Activated naive CD4-positive, alpha-beta T cell treated with anti-CD3 and anti-CD28 coated beads, Interleukin-2, amount 10 ng/mL, durations not matched to agents 7 days and 5 days (primary cell): ENCODE results near the gene MT1B.
A peak's percentile ranks its signal among the peaks of the same experiment; 100 is the strongest.

ENCODE experiments used
- CTCF ChIA-PET: fragments of 350-600 bp; sonication (Branson Sonifier 250); formaldehyde crosslinking; loops from one replicate; lab custom pipeline; 2021; ENCODE audit warnings: antibody characterized with exemption; lab: Charles Lee
- DNase-seq: peaks from one replicate; pipeline ENCODE4 v3.0.0-alpha.2; 2020
- H3K27ac Mint-ChIP-seq: one replicate; pipeline ENCODE4 v1.8.0; 2021; ENCODE audit warnings: mild to moderate bottlenecking, moderate library complexity, mixed read lengths
- H3K27me3 Mint-ChIP-seq: one replicate; pipeline ENCODE4 v1.8.0; 2021; ENCODE audit warnings: mild to moderate bottlenecking, mixed read lengths
- H3K36me3 Mint-ChIP-seq: one replicate; pipeline ENCODE4 v1.8.0; 2021; ENCODE audit warnings: mixed read lengths
- H3K4me1 Mint-ChIP-seq: one replicate; pipeline ENCODE4 v1.8.0; 2021; ENCODE audit warnings: mixed read lengths
- H3K4me3 Mint-ChIP-seq: one replicate; pipeline ENCODE4 v1.8.0; 2021; ENCODE audit warnings: mild to moderate bottlenecking, moderate library complexity, mixed read lengths
- H3K9me3 Mint-ChIP-seq: one replicate; pipeline ENCODE4 v1.8.0; 2021; ENCODE audit warnings: mixed read lengths

The MT1B gene

DNA sequence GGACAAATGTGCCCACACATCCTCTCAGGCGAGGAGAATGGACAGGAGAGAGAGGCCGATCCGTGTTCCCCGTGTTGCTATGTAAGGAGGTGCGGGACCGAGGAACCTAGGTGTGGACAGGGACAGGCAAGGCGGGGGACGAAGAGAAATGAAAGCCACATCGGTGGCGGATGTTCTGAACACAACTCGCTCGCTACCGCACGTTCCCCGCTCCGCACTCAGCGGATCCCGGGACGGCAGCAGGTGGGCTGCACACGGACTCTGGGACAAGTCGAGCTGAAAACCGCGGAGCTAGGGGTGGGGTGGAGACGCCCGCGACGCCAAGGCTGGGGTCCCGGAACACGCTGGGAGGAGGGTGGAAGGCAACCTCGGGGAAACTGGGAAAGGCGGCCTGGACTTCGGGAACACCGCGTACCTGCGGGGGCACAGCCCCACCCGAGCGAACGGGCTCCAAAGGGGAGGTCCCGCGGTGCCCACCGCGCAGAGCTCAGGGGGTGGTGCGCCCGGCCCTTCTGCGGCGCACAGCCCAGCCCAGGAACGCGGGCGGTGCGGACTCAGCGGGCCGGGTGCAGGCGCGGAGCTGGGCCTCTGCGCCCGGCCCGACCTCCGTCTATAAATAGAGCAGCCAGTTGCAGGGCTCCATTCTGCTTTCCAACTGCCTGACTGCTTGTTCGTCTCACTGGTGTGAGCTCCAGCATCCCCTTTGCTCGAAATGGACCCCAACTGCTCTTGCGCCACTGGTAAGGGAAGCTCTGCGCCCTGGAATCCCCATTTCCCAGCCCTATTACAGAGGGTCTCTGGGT, 26.3 kb upstream of the MT1B start, which contains the start of gene MT1E:
Gene MT1E, plus strand, starts transcription at position 642 of the 803 bp plus-strand sequence. Its CDS starts 71 bp downstream, at position 713.
- H3K27me3 Mint-ChIP-seq = peaks cover 80% of the 10 kb centered on the region
- H3K4me3 Mint-ChIP-seq = peak within 1 kb of the TSS; percentile 79
- peak; percentile 67 for DNase-seq
- H3K4me1 Mint-ChIP-seq = peaks cover 22% of the 10 kb centered on the region
- H3K36me3 Mint-ChIP-seq = peaks cover 2% of the 10 kb centered on the region
- CTCF ChIA-PET = interaction anchor here (1.3 kb wide), 1 partner anchor 19 kb away, joined by 4 read pairs; no protein-coding TSS in a partner anchor
- peak within 1 kb of the TSS; percentile 84 for H3K27ac Mint-ChIP-seq
- H3K9me3 Mint-ChIP-seq = no peaks in the 10 kb centered on the region

DNA sequence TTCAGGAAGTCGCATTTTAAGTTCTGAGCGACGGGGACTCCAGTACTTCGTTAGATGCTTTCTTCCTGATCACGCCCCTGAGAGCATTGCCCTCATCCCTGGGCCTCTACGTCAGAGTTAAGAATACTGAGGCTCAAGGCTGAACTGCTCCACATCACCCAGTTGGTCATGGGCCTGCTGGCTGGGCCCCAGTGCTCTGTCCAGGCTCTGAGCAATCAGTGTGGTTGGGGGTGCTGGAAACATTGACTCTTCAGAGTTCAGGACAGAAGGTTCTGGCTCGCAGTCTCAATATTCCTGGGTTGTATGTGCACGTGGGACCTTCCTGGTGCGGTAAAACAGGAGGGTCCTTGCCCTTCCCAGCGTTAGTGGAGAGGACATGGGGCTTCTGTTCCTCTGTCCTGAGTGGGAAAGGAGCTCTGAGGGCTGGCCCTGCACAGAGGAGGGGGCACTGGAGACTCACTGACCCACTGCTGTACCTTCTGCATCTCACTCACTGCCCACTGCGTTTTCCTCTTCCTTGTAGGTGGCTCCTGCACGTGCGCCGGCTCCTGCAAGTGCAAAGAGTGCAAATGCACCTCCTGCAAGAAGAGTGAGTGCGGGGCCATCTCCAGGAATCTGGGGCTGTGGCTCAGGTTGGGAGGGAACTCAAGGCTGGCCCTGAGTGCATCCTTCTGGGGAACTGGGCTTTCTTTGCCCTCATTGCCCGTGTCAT, 25.6 kb upstream of the MT1B start:
- Mint-ChIP-seq H3K9me3 (no peaks in the 10 kb centered on the region), H3K27me3 (peaks cover 83% of the 10 kb centered on the region)

DNA sequence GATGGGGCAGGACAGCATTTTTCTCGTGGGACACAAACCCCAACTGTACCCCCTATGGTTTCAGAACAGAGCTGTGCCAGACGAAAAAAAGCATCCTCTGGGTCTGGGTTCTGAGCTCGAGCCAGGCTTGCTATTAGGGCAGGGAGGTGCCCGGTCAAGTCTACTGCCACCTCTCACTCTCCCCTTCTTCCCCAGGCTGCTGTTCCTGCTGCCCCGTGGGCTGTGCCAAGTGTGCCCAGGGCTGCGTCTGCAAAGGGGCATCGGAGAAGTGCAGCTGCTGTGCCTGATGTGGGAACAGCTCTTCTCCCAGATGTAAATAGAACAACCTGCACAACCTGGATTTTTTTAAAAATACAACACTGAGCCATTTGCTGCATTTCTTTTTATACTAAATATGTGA, 25.0 kb upstream of the MT1B start:
- H3K9me3 Mint-ChIP-seq = no peaks in the 10 kb centered on the region
- no peak overlapping the region for H3K27ac Mint-ChIP-seq
- peaks cover 2% of the 10 kb centered on the region for H3K36me3 Mint-ChIP-seq
- H3K4me1 Mint-ChIP-seq = peaks cover 24% of the 10 kb centered on the region
- H3K27me3 Mint-ChIP-seq = peaks cover 83% of the 10 kb centered on the region
- CTCF ChIA-PET = interaction anchor here (1.3 kb wide), 1 partner anchor 18 kb away, joined by 4 read pairs; no protein-coding TSS in a partner anchor
- H3K4me3 Mint-ChIP-seq = peak overlapping the region; percentile 79
- DNase-seq = no peak

More for the DNA sequence above, 25.6 kb upstream of the MT1B start:
- Mint-ChIP-seq H3K4me1 (peaks cover 22% of the 10 kb centered on the region), H3K36me3 (peaks cover 2% of the 10 kb centered on the region), H3K4me3 (peak overlapping the region; percentile 79), H3K27ac (peak overlapping the region; percentile 62)
- DNase-seq = no peak
- CTCF ChIA-PET = interaction anchor here (1.3 kb wide), 1 partner anchor 18 kb away, joined by 4 read pairs; no protein-coding TSS in a partner anchor

DNA sequence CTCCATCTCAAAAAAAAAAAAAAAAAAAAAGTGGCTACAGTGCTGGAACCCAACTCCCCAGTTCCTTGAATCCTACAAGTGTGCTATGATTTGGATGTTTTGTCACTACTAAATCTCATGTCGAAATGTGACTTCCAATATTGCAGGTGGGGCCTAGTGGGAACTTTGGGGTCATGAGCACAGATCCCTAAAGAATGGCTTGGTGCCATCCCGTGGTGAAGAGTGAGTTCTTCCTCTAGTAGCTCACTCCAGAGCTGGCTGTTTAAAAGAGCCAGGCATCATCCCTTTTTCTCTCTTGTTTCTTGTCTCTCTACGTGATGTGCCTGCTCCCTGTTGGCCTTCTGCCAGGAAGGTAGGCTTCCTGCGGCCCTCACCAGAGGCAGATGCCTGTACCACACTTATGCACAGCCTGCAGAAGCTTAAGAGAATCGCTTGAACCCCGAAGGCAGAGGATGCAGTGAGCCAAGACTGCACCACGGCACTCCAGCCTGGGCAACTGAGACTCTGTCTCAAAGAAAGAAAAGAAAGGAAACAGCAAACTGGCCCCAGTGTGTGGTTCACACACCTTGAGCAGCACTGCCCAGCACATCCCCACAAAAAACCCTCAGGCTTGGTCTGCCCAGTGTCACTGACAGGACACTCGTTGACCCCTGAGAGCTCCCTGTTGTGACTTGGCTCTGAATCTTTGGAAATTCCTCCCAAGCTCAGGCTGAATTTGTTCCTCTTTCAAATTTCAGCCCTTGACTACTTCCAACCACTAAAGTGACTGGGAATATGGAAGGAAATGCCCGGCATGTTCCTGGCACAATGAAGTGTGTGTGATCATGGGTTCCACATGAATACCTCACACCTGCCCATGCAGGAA, 23.0 kb upstream of the MT1B start:
- CTCF ChIA-PET = no interaction called here
- no peaks in the 10 kb centered on the region for H3K9me3 Mint-ChIP-seq
- peaks cover 32% of the 10 kb centered on the region for H3K4me1 Mint-ChIP-seq
- H3K27me3 Mint-ChIP-seq = peaks cover 90% of the 10 kb centered on the region
- DNase-seq = no peak
- peak overlapping the region; percentile 3 for H3K27ac Mint-ChIP-seq
- peaks cover 2% of the 10 kb centered on the region for H3K36me3 Mint-ChIP-seq
- H3K4me3 Mint-ChIP-seq = no peak overlapping the region

DNA sequence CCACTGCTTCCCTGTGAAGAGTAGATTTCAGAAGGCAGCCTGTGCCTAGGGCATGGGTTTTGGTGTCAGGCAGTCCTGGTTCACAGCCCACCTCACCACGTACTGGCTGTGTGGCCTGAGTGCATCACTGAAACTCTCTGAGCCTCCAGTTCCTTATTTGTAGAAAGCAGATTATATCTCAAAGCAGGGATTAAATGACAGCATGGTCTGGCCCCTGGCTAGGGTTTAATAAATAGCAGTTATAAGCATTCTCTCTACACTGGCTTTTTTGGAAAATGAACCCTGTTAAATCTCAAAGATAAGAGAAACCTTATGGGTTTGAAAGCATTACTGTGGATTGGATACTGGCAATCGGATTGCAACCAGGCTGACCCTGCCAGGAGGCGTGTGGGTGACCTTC, 22.2 kb upstream of the MT1B start:
- CTCF ChIA-PET = interaction anchor here (2.2 to 2.3 kb wide), 2 partner anchors 13 to 23 kb away, joined by 4 to 12 read pairs; no protein-coding TSS in a partner anchor
- H3K4me1 Mint-ChIP-seq = peaks cover 30% of the 10 kb centered on the region

DNA sequence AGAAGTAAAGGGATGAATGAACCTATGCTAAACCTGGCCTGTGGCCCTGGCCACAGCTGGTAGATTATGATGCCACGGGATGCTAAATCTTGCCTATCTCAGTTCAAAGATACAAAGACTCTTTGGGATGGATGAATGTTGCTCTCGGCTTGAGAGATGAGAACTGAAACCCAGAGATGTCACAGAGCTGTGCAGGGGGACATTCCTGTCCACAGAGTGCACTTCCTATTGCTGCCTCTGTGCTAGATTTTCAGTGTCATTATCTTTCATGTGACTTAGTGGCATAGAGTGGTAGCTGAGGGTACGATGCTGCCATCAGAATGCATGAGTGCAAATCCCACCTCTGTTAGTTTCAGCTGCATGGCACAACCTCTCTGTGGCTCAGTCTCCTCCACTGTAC, 21.6 kb upstream of the MT1B start:
- Mint-ChIP-seq H3K4me3 (no peak overlapping the region), H3K4me1 (peaks cover 32% of the 10 kb centered on the region), H3K36me3 (no peaks in the 10 kb centered on the region), H3K27ac (no peak overlapping the region), H3K9me3 (no peaks in the 10 kb centered on the region), H3K27me3 (peaks cover 93% of the 10 kb centered on the region)
- CTCF ChIA-PET = interaction anchor here (0.9 to 2.3 kb wide), 3 partner anchors 12 to 73 kb away, joined by 3 to 12 read pairs (median 4); no protein-coding TSS in a partner anchor
- no peak for DNase-seq

More for the DNA sequence above, 22.2 kb upstream of the MT1B start:
- Mint-ChIP-seq H3K27ac (no peak overlapping the region), H3K4me3 (no peak overlapping the region), H3K9me3 (no peaks in the 10 kb centered on the region), H3K36me3 (no peaks in the 10 kb centered on the region), H3K27me3 (peaks cover 93% of the 10 kb centered on the region)
- no peak for DNase-seq

DNA sequence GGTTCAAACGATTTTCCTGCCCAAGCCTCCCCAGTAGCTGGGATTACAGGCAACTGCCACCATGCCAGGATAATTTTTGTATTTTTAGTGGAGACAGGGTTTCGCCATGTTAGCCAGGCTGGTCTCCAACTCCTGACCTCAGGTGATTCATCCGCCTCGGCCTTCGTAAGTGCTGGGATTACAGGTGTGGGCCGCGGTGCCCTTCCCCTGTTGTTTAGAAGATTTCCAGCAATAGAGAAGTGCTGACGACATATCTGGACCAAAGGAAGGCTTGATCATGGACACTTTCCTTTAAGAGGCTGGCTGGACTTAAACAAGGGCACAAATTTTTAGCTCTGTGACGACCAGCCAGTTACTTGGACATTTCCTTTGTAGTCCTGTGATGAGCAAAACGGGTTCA, 20.5 kb upstream of the MT1B start:
- Mint-ChIP-seq H3K4me3 (no peak overlapping the region), H3K27me3 (peaks cover 93% of the 10 kb centered on the region), H3K4me1 (peaks cover 31% of the 10 kb centered on the region), H3K27ac (no peak overlapping the region), H3K9me3 (no peaks in the 10 kb centered on the region), H3K36me3 (no peaks in the 10 kb centered on the region)
- DNase-seq = no peak
- CTCF ChIA-PET = interaction anchor here (2.2 to 2.3 kb wide), 2 partner anchors 11 to 25 kb away, joined by 4 to 12 read pairs; no protein-coding TSS in a partner anchor

DNA sequence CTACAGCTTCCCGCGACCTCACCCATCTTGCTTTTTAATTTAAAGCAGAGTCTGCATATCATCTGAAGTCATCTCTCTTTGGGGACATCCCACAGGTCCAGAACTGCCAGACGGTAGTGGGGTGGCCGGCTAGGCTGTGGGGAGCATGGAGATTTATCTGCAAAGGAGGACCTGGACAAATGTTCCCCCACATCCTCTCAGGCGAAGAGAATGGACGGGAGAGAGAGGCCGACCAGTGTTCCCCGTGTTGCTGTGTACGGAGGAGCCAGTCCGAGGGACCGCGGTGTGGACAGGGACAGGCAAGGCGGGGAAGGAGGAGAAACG, 19.9 kb upstream of the MT1B start:
- peaks cover 93% of the 10 kb centered on the region for H3K27me3 Mint-ChIP-seq
- H3K9me3 Mint-ChIP-seq = no peaks in the 10 kb centered on the region
- DNase-seq = no peak
- H3K4me3 Mint-ChIP-seq = peak overlapping the region; percentile 39
- H3K27ac Mint-ChIP-seq = no peak overlapping the region
- no peaks in the 10 kb centered on the region for H3K36me3 Mint-ChIP-seq
- CTCF ChIA-PET = interaction anchor here (2.2 to 2.3 kb wide), 2 partner anchors 11 to 25 kb away, joined by 4 to 12 read pairs; no protein-coding TSS in a partner anchor
- peaks cover 32% of the 10 kb centered on the region for H3K4me1 Mint-ChIP-seq

DNA sequence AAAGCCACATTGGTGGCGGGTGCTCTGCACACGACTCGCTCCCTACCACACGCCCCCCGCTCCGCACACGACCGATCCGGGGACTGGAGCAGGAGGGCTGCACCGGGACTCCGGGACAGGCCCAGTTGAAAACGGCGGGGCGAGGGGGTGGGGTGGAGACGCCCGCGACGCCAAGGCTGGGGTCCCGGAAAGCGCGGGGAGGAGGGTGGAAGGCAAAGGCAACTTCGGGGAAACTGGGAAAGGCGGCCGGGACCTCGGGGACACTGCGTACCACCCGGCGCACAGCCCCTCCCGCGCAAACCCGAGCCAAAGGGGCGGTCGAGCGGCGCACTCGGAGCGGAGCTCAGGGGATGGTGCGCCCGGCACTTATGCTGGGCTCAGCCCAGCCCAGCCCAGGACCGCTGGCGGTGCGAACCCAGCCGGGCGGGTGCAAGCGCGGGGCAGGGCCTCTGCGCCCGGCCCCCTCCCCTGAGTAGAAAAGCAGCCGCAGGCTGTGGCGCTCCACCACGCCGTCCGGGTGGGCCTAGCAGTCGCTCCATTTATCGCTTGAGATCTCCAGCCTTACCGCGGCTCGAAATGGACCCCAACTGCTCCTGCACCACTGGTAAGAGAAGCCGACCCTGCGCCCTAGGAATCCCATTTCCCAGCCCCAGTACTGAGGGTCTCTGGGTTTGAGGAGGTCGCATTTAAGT, 19.4 kb upstream of the MT1B start, which contains the start of gene MT1M:
Gene MT1M, plus strand, starts transcription at position 504 of the 692 bp plus-strand sequence. Its CDS starts 73 bp downstream, at position 577.
- Mint-ChIP-seq H3K27ac (no peak within 1 kb of the TSS), H3K4me1 (peaks cover 32% of the 10 kb centered on the region), H3K27me3 (peaks cover 93% of the 10 kb centered on the region), H3K9me3 (no peaks in the 10 kb centered on the region), H3K4me3 (peak within 1 kb of the TSS; percentile 39), H3K36me3 (no peaks in the 10 kb centered on the region)
- DNase-seq = no peak
- CTCF ChIA-PET = no interaction called here

DNA sequence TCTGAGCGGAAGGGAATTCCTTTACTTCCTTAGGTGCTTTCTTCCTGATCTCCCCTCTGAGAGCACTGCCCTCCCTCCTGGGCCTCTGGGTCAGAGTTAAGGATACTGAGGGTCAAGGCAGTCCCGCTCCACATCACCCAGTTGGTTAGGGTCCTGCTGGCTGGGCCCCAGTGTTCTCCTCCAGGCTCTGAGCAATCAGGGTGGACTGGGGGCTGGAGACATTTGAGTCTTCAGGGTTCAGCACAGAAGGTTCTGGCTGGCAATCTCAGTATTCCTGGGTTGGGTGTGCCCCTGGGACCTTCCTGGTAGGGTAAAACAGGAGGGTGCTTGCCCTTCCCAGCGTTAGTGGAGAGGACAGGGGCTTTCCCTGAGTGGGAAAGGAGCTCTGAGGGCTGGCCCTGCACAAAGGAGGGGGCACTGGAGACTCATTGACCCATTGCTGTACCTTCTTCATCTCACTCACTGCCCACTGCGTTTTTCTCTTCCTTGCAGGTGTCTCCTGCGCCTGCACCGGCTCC, 18.8 kb upstream of the MT1B start:
- CTCF ChIA-PET = no interaction called here
- Mint-ChIP-seq H3K27me3 (peaks cover 98% of the 10 kb centered on the region), H3K9me3 (no peaks in the 10 kb centered on the region), H3K27ac (no peak overlapping the region), H3K4me3 (peak overlapping the region; percentile 35), H3K4me1 (peaks cover 35% of the 10 kb centered on the region), H3K36me3 (no peaks in the 10 kb centered on the region)
- DNase-seq = no peak

DNA sequence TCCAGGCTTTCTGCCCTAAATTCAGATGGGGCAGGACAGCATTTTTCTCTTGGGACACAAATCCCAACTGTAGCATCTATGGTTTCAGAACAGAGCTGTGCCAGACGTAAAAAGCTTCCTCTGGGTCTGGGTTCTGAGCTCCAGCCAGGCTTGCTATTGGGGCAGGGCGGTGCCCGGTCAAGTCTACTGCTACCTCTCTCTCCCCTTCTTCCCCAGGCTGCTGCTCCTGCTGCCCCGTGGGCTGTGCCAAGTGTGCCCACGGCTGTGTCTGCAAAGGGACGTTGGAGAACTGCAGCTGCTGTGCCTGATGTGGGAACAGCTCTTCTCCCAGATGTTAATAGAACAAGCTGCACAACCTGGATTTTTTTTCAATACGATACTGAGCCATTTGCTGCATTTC, 18.2 kb upstream of the MT1B start:
- peaks cover 100% of the 10 kb centered on the region for H3K27me3 Mint-ChIP-seq
- CTCF ChIA-PET = no interaction called here
- H3K9me3 Mint-ChIP-seq = no peaks in the 10 kb centered on the region
- H3K4me3 Mint-ChIP-seq = no peak overlapping the region
- H3K4me1 Mint-ChIP-seq = peaks cover 39% of the 10 kb centered on the region
- H3K36me3 Mint-ChIP-seq = no peaks in the 10 kb centered on the region
- H3K27ac Mint-ChIP-seq = no peak overlapping the region
- DNase-seq = no peak

DNA sequence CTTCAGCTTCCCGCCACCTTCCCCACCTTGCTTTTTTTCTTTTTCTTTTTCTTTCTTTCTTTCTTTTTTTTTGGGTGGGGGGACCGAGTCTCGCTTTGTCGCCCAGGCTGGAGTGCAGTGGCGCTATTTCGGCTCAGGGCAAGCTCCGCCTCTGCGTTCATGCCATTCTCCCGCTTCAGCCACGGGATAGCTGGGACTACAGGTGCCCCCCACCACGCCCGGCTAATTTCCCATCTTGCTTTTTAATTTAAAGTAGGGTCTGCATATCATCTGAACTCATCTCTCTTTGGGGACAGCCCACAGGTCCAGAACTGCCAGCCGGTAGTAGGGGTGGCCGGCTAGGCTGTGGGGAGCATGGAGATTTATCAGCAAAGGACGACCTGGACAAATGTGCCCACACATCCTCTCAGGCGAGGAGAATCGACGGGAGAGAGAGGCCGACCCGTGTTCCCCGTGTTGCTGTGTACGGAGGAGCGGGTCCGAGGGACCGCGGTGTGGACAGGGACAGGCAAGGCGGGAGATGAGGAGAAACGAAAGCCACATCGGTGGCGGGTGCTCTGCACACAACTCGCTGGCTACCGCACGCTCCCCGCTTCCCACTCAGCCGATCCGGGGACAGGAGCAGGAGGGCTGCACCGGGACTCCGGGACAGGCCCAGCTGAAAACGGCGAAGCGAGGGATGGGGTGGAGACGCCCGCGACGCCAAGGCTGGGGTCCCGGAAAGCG, 16.8 kb upstream of the MT1B start:
- peaks cover 100% of the 10 kb centered on the region for H3K27me3 Mint-ChIP-seq
- CTCF ChIA-PET = no interaction called here
- H3K4me1 Mint-ChIP-seq = peaks cover 41% of the 10 kb centered on the region
- H3K36me3 Mint-ChIP-seq = no peaks in the 10 kb centered on the region
- H3K4me3 Mint-ChIP-seq = peak overlapping the region; percentile 49
- H3K9me3 Mint-ChIP-seq = no peaks in the 10 kb centered on the region
- DNase-seq = no peak
- peak overlapping the region; percentile 45 for H3K27ac Mint-ChIP-seq
